GM12874 (cell line): Measurements from ENCODE around the gene SAMD4B.

ENCODE experiments used
- CTCF ChIP-seq: IDR thresholded peaks from 2 replicates; pipeline ENCODE4 v1.5.1; 2011; ENCODE audit warnings: low read depth, mild to moderate bottlenecking, control low read depth, low read length, moderate library complexity; ENCODE audit not compliant: insufficient read depth

The SAMD4B gene

GRCh38 chr19:39356647-39357046 is 14.4 kb downstream of the SAMD4B start:
- no peak for TF ChIP-seq CTCF

- TF ChIP-seq CTCF, result no peak
Measured at GRCh38 chr19:39359026-39359425, 16.8 kb downstream of the SAMD4B start.

GRCh38 chr19:39360599-39360998 is 18.4 kb downstream of the SAMD4B start:
- no peak for TF ChIP-seq CTCF

GRCh38 chr19:39362682-39363657 is 20.7 kb downstream of the SAMD4B start:
- no peak for TF ChIP-seq CTCF

- no peak for TF ChIP-seq CTCF
Measured at GRCh38 chr19:39363901-39364457, 21.8 kb downstream of the SAMD4B start.

GRCh38 chr19:39365531-39365930 is 23.3 kb downstream of the SAMD4B start:
- TF ChIP-seq CTCF, result no peak

GRCh38 chr19:39369200-39369599 is 27.0 kb downstream of the SAMD4B start:
- no peak for TF ChIP-seq CTCF
